T-helper 2 cell treated with Interferon-gamma antibody and Interleukin-4, amounts not matched to agents 100 ng/mL and 5 ng/mL, for 36 hours (primary cell): Measurements from ENCODE around the gene HOXB6. TPM values are rescaled to one million over a fixed set of nuclear protein-coding genes. Genes with fewer than 3 reads are reported as not detected.

Source experiments
- intact Hi-C: fragments of 100-400 bp; cut with micrococcal nuclease; formaldehyde crosslinking; loops from one replicate; pipeline ENCODE4 v1.15.1; 2023
- total RNA-seq: library from RNA; stranded (reverse); gene quantifications from 2 replicates; pipeline ENCODE4 v1.2.3, GENCODE V29; 2022

Gene HOXB6
- total RNA-seq, result 0.30 TPM in 1 of 2 replicates, not detected in the other

DNA sequence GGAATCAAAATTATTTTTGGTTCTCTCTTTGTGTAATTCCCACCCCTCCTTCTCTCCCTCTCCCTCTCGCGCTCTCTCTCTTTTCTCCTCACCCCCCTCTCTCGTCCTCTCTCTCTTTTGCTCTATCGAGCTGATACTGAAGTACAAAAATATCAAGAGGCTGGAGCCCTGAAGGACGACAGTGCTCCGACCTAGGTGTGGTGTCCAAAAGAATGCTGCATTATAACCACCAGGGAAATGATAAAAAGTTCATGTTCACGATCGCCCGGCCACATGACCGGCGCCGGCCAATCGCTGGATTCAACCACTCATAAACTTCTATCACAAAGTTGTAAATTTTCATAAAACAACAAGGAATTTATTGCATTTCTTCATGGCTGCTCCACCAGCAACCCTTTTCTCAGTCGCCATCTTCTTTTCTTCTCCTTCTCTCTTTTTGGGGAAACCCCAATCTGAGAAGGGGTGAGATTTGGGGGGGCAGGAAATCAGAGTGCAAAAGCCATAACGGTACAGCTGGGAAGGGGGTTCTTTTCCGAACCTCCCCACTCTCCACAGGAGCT is at the start of gene HOXB6:
HOXB6 (minus strand) TSS at position 217 of the 560 bp plus-strand sequence. CDS start 6,836 bp downstream, outside the sequence.
- intact Hi-C loops, result no loop called here

DNA sequence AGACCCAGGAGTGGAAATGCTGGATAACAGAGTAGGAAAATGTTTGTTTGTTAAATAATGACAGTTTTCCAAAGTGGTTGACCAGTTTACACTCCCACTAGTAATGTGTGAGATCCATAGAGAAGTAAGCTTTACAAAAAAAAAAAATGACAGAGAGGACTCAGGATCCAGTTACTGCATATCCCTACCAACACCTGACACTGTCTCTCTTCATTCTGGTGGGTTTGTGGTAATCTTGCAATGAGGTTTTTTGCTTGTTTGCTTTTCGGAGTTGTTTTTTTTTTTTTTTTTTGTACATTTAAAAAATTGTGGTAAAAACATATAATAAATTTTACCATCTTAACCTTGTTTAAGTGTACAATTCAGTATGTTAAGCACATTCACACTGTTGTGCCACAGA is 45.0 kb upstream of the HOXB6 start:
- intact Hi-C loops, result no loop called here

DNA sequence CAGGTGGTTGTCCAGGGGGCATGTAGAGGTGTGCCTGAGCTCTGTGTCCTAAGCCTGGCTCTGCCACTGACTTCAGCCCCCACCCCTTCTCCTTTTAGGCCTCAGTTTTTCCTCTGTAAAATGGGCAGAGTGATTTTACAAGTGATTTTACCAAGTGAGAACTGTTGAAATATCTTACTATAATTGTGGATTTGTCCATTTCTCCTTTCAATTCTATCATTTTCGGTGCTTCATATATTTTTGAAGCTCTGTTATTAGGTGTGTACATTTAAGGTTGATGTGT is 43.1 kb upstream of the HOXB6 start:
- intact Hi-C loops, result no loop called here

DNA sequence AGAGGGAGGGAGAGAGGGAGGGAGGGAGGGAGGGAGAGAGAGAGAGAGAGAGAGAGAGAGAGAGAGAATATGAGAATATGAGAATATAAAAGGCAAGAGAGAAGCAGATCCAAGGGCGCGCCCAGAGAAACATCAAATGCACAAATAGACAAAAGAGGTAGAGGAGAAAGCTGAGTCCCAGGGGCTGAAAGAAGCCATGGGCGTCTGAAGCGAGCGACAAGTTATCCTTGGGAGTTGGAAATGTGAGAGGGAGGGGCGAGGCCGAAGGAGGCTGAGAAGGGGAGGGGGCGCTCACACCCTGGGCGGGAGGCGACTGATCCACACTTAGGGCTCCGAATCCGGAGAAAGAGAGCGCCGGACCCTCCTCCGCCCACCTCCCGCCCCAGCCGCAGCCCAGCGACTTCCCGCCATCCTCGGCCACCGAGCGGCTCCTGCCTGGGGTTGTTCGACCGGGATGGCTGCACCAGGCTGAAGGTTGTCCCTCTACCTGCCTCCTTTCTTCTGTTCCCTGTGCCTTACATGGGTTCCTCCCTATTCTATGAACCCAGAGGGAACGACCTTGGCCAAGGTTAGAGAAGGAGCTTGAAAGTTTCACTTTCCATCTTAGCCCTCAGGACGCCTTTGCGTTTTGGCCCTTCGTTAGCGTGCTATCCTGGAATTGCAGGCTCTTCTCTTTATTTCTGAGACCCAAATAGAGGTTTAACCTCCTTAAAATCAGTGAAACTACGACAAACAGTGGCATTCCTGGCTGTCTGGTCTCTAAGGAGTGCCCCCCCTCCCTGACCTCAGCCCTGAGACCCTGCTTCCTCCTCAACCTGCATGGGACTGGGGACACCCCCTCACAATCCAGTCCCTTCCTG is 42.5 kb upstream of the HOXB6 start:
- intact Hi-C loops, result no loop called here

DNA sequence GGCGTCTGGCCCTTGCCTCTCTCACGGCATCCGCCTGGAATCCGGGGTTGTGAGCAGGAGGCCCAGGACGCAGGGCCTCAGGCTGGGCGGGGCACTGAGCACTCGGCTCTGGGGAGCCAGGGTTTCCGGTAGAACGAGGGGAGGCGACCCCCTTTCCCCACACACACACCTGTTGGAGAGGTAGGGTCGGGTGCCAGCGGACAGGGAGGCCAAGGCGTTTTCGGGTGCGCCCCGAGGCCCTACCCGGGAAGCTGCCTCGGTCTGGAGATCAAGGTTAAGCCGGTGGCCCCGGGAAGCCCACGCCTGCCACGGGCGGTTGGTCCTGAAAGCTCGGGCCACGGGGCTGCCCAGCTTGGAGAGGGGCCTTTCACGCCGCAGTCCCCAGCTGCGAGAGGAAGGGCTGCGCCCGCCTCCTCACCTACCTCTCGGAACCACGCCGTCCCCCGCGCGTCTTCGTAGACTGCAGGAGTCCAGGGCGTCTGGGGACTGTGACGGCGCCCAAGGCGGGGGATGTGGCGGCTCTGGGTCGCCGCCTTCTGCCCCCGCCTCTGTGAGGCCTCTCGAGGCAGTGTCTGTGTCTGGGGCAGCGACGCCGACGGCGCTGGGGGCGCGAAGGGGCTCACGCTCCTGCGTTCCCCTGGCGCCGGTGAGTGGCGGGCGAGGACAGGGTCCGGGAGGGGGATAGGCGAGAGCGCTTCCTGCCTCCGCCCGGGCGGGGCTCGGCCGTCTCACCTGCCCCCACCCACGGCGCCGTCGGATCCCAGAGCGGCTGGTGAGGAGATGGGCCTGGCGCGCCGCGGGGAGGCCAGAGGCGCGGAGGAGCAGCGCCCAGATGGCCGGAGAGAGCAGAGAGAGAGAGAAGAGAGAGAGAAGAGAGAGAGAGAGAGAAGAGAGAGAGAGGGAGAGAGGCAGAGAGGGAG is 41.7 kb upstream of the HOXB6 start:
- intact Hi-C loops, result no loop called here

DNA sequence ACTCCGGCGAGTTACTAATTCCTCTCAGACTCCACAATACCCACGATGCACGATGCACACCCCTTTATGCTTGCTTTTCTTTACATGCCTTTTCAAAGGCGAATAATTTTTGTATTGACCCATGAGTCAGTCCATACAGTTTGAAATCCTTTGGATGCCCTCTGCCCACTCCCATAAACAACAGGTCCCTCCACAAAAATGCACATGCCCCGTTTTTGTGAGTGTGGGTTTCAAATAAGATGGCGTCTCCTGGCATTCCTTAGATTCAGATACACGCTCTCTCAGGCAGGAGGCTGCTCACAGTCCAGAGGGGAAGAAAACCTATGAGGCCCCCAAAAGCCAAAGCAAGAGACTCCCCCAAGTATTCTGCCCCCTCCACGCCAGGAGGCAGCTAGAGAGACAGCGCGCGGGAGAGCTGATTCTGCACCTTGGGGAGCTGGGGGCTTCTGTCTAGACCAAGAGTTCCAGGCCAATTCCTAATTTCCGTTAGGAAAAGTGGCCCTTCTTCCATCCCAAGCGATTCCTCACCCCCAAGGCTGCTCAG is 40.9 kb upstream of the HOXB6 start:
- intact Hi-C loops, result no loop called here

DNA sequence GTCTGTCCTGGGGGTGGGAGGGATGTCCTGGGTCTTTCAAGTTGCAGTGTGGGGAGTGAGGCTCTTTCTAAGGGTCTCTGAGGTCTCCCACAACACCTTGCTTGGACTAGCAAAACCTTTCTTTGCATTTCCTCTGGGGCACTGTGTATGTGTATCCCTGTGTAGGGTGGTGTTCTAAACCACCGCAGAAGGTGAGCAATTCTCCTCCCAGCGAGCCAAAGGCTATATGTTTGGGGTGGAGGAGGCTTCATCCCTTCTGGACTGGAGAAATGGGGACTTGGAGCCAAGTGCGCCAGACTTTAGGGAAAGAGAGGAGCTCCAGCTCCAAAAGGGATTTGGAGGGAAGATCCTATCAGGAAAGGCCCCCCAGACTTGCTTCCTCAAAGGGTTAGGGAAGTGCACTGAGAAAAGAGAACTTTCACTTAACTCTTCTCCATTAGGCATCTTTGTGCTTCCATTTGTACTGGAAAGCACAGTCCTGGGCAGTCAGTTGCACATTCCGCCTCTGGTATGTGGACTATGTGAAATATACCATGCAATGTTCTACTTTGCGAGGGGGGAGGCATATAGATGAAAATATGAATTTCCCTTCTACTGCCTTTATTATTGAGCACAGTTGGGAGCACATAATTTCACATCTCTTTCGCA is 40.2 kb upstream of the HOXB6 start:
- intact Hi-C loops, result loop anchor here (5.0 kb wide), 1 partner anchor 77 kb away; the partner anchor contains the start of genes PRAC1 and PRAC2

DNA sequence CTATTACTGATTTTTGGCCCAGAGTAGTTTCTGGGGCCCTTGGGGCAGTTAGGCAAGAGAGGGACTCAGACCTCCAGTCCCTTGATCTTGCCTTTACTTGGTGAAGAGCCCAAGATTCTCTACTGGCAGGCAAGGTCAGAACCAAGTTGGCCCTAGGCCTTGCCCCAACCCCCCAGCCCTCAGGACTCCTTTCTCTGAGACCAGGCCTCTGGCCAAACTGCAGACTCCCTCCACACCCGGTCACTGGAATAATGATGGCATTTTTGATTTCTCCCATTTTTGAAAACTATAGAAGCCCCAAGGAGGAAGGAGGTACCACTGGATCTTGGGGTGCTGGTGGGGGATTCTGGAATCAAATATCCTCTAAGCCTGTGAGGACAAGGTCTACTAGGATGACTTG is 39.4 kb upstream of the HOXB6 start:
- intact Hi-C loops, result loop anchor here (5.0 kb wide), 1 partner anchor 78 kb away; the partner anchor contains the start of genes PRAC1 and PRAC2

DNA sequence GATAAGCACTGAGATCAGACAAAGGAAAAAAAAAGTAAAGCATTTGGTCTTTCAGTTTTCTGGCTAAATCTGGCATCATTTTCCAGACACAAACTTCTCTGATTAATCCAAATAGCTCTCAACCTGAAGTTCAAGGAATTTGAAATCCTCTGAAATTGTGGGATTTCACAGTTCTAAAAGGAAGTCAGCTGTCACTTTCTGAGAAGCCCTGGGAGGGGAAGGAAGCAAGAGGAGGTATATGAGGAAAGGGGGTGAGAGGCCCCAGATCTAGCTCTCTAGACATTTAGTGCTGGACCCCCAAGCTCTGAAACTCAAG is 38.9 kb upstream of the HOXB6 start:
- intact Hi-C loops, result loop anchor here (5.0 kb wide), 1 partner anchor 79 kb away; the partner anchor contains the start of genes PRAC1 and PRAC2

DNA sequence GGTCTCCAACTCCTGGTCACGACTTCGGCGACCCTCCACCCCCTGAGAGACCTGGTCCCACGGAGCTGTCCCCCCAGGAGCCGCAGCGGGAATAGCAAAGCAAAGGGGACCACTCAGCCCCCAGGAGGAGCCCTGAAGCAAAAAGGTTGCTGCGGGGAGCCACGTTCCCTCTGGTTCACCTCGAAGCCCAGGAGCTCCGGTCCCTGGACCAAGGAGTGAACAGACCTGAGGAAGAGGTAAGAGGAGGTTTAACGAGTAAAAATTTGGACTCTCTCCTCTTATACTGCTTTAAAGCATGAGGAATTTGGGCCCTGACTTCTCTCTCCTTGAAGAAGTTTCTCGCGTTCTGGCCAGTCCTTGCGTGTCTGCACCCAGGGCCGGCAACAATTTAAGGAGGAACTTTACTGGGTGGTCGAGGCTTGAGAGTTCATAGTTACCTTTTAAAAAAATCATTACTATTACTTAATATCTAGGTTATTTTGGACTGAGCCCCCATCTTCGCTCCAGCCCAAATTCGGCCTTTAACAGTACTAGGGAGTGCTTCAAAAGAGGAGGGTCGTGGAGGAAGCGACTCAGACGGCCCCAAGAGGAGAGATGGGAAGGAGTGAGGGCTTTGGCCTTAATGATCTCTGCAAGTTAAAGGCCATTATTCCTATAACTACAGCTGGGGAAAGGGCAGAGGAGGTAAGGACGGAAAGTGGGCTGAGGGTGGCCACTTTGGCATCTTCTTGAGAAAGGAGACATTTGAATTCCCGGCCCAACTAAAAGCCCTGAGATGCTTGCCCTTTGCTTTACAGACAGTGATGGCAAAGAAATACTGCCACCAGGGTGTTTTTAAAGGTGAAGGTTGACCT is 38.3 kb upstream of the HOXB6 start:
- intact Hi-C loops, result loop anchor here (5.0 kb wide), 1 partner anchor 79 kb away; the partner anchor contains the start of genes PRAC1 and PRAC2

DNA sequence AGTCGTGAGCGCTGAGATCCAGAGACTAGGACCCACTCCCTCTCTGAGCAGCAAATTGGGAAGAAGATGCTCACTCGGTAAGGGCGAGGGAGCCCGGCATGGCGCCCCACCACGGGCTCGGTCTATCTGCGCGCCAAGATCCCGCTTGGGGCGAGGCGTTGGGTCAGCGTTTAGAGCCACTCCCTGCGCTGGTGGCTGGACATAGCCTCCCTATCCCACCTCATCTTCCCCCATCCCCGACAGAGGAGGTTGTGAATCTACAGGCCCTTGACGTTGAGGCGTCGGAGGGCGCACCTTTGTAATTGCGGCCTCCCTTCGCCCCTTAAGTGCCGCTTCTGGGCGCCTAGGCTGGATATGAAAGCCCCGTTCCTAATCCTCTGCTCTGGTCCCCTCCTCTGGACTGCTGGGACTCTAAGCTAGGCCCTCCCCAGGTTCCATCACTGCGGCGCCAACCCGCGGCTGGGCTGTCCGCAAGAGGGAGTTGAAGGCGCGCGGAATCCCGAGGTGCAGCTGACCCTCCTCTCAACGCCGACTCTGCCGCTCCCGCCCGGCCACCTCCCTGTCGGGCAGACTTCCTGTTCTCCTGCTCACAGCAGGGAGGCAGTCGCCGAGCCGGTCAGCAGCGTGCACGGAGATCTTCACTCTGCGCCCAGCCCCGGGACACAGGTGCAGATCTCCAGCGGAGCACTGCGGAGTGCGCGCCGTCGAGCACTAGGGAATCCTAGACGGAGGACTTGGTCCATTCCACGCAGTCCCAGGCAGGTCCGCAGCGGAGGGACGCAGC is 37.5 kb upstream of the HOXB6 start:
- intact Hi-C loops, result loop anchor here (5.0 kb wide), 1 partner anchor 80 kb away; the partner anchor contains the start of genes PRAC1 and PRAC2

DNA sequence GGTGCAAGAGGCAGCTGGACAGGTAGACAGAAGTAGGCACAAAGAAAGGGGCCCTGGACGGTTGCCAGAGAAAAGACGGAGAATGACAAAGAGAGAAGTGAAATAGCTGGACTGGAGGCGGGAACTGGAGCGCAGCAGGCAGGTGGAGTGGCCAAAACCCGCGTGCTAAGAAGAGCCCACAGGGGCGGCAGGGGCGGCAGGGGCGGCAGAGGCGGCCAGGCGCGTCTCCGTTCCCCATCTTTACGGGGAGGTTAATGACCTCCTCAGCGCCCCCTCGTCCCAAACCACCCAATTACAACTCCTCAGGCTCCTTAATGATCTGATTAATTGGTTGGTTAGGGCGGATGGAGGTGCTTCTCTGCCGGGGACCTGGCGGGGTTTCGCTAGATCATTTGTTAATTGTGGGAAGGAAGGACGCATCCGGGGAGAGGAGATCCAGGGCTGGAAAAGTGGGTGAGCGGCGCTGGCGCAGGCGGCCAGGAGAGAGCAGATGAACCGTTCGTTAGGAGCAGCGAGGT is 36.8 kb upstream of the HOXB6 start:
- intact Hi-C loops, result loop anchor here (5.0 kb wide), 1 partner anchor 81 kb away; the partner anchor contains the start of genes PRAC1 and PRAC2

DNA sequence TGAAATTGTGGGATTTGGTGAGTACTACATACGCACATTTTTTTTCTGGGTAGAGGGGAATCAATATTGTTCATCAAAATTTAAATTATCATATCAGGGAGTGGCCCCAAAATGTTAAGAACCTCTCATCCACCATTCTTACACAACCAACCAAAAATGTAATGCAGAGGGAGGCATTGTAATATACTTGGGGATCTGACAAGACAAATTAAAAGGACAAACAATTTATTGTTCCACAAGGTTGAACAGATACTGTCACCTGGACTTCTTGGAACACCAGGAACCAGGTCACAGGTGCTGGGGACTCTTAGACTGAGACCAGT is 36.0 kb upstream of the HOXB6 start:
- intact Hi-C loops, result loop anchor here (5.0 kb wide), 1 partner anchor 81 kb away; the partner anchor contains the start of genes PRAC1 and PRAC2

DNA sequence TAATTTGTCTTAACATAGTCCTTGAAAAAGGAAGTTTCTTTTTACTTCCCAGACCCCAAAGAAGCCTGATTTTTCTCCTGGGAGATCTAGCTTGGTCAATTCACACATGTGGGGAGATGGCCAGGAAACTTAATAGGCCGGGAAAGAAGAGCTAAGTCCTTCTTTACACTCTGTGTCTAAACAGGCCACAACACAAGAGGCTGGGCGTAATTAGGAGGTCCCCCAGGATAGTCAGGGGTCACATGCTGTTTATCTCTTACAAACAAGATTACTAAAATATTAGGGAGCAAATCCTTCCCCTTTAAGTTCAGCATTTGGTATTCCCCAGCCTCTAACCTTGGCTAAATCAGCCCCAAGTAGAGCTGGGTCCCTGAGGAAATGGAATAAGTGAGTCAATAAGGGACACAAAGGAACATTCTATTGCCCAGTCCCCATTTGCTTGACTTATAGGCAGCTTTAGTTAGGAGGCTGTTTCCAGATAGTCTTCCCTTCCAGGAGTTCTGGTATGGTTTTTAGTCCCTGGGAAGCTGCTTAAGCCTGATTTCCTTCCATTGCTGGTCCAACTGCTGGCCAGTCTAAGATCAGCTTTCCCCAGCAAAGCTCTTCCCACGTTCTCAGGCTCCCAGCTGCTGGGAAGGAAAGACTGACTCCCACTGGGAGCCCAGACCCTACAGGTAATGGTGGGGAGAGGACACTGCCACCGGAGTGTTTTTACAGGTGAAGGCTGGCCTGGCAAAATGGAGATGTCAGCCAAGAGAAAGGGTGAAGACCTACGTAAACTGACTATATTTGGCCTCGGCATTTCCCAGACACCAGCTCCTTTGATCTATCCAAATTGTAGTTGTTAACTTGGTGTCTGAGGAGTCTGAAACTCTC is 35.4 kb upstream of the HOXB6 start:
- intact Hi-C loops, result loop anchor here (5.0 kb wide), 1 partner anchor 82 kb away; the partner anchor contains the start of genes PRAC1 and PRAC2

DNA sequence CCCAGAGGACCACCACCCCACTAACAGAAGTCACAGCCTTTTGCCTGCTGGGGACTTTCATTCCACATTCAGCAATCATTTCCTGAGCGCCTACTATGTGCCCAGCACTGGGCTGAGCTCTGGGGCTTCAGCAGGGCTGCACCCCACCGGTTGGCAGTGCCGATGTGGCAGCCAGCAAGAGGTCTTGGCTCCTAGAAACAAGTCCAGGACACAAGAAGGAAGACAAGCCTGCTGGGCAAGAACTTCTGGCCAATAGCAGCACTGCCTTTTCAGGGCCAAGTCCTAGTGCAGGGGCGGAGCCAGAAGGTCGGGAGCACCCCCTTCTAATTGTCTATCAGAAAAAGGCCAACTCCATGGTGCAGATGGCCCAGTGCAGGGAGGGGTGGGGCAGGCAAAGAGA is 34.4 kb upstream of the HOXB6 start:
- intact Hi-C loops, result no loop called here

DNA sequence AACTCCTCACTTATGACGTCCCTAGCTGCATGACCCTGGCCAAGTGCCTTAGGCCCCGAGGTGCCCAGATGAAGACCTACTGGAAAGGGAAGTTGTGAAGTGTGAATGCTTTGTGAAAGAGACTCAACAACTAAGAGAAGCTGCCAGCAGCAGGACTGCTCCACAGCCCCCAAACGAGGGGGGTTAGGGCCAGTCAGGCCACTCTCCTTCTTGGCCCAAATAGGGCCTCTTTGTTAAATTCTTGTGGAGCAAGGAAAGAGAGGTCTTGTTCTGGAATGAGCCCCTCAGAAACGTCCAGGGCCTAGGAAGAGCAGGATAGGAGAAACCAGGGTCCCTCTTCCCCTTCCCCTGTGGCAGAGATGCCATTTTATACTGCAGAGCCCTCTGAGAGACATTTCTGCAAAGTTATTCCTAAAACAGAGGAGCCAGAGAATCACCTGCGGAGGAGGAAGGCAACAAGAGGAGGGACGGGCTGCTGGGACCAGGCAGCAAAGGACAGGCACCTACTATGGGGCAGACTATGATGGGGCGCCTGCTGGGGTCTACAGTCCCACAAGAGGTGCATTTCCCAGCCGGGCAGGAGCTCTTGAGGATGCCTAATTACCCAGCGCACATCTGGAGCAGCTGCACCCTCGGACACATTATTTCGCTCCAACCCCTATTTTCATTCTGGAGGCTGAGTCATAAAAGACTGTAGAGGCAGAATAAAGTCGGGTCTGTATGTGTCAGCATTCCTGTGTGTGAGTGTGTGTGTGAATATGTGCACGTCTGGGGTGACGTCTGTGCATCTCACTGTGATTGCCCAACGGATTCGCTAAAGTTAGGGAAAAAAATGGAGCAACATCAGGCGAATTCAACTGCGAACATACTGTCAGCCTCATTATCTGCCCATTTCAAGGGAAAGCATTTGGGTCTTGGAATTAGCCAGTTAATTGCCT is 32.8 kb upstream of the HOXB6 start:
- intact Hi-C loops, result no loop called here
